Panc1 (cell line): ENCODE data around the gene CAMK4. TPM values are rescaled to one million over a fixed set of nuclear protein-coding genes. Genes with fewer than 3 reads are reported as not detected.

ENCODE experiments used
- ATAC-seq: fragments of 200-7000 bp; cut with Tn5 transposase; 2 replicates; pipeline ENCODE4 v1.9.1; 2020; ENCODE audit warnings: mild to moderate bottlenecking, moderate library complexity
- BruUV-seq: library from RNA; stranded (reverse); fragments of 400-500 nt; replicated peaks from 2 replicates; lab custom pipeline; 2021; lab: Mats Ljungman, UMichigan
- CTCF ChIA-PET: fragments of 300-600 bp; sonication (Branson Sonifier 250); formaldehyde crosslinking; loops from one replicate; lab custom pipeline; 2022; ENCODE audit warnings: antibody characterized with exemption; lab: Charles Lee
- POLR2A ChIA-PET: fragments of 300-600 bp; sonication (Branson Sonifier 250); formaldehyde crosslinking; loops from one replicate; lab custom pipeline; 2022; ENCODE audit warnings: antibody characterized with exemption; lab: Charles Lee
- DNase-seq: peaks from one replicate; pipeline ENCODE4 v3.0.0-alpha.2; 2010; ENCODE audit warnings: low read depth, low spot score
- H3K27ac ChIP-seq: 2 replicates; pipeline ENCODE4 v1.5.1; 2011; ENCODE audit warnings: mild to moderate bottlenecking, low read length, inconsistent platforms
- H3K27me3 ChIP-seq: fragments of 200-500 bp; sonication (Bioruptor generic); 2 replicates; pipeline ENCODE4 v1.6.0; 2014; ENCODE audit warnings: low read length, inconsistent platforms; ENCODE audit not compliant: control insufficient read depth, insufficient read depth
- H3K36me3 ChIP-seq: fragments of 200-500 bp; sonication (Bioruptor generic); 2 replicates; pipeline ENCODE4 v1.5.1; 2014; ENCODE audit warnings: inconsistent platforms, mild to moderate bottlenecking, low read length, moderate library complexity; ENCODE audit not compliant: control insufficient read depth, insufficient read depth
- H3K4me1 ChIP-seq: 2 replicates; pipeline ENCODE4 v1.5.1; 2011; ENCODE audit warnings: inconsistent platforms, mild to moderate bottlenecking, low read length, moderate library complexity; ENCODE audit not compliant: control insufficient read depth, insufficient read depth
- H3K4me3 ChIP-seq, 2 experiments: 2 replicates each; pipeline ENCODE4 v1.5.1; 2011 to 2012; ENCODE audit warnings: low read depth in 2 of 2, low read length in 2 of 2, mild to moderate bottlenecking in 2 of 2, inconsistent platforms in 1 of 2, moderate library complexity in 1 of 2
- H3K9me3 ChIP-seq: fragments of 200-500 bp; sonication (Bioruptor generic); 2 replicates; pipeline ENCODE4 v1.5.1; 2014; ENCODE audit warnings: low read depth, mild to moderate bottlenecking, inconsistent platforms, low read length, moderate library complexity; ENCODE audit not compliant: control insufficient read depth, insufficient read depth
- POLR2AphosphoS5 ChIP-seq: IDR thresholded peaks from 2 replicates; pipeline ENCODE4 v1.6.1; 2012; ENCODE audit warnings: mild to moderate bottlenecking, low read depth, low read length, moderate library complexity
- SIN3A ChIP-seq: IDR thresholded peaks from 2 replicates; pipeline ENCODE4 v1.6.1; 2012; ENCODE audit warnings: low read depth, mild to moderate bottlenecking, low read length, moderate library complexity, borderline replicate concordance; ENCODE audit not compliant: insufficient read depth
- TCF7L2 ChIP-seq: IDR thresholded peaks from 2 replicates; pipeline ENCODE4 v1.6.1; 2011; ENCODE audit warnings: mild to moderate bottlenecking, low read depth, low read length, inconsistent platforms
- in situ Hi-C: cut with HindIII; loops from 2 replicates; pipeline ENCODE4 v1.10.0; 2016; ENCODE audit warnings: low sequenced_read_pairs, low pct_unique_long_range_greater_than_20kb
- intact Hi-C: fragments of 100-400 bp; cut with micrococcal nuclease; formaldehyde crosslinking; loops from one replicate; pipeline ENCODE4 v1.10.0; 2022; ENCODE audit not compliant: unreplicated experiment
- total RNA-seq: library from RNA; stranded (reverse); gene quantifications from one replicate; pipeline ENCODE4 v1.2.1, GENCODE V29; 2021; ENCODE audit not compliant: unreplicated experiment
- TF ChIP-seq, protein P1 (sequence below), 2 experiments: IDR thresholded peaks; 2 replicates each; pipeline ENCODE4 v1.6.1; 2011 to 2012; ENCODE audit warnings: low read depth in 2 of 2, control low read depth in 1 of 2, low read length in 1 of 2, mild to moderate bottlenecking in 1 of 2, moderate library complexity in 1 of 2; ENCODE audit not compliant: insufficient read depth in 1 of 2
- TF ChIP-seq, protein P2 (sequence below): fragments of 450-650 bp; IDR thresholded peaks from 2 replicates; pipeline ENCODE4 v1.5.1; 2017; ENCODE audit warnings: mild to moderate bottlenecking

CAMK4 gene
- total RNA-seq, 1 experiment from 2014 or later: 0.39 TPM

DNA sequence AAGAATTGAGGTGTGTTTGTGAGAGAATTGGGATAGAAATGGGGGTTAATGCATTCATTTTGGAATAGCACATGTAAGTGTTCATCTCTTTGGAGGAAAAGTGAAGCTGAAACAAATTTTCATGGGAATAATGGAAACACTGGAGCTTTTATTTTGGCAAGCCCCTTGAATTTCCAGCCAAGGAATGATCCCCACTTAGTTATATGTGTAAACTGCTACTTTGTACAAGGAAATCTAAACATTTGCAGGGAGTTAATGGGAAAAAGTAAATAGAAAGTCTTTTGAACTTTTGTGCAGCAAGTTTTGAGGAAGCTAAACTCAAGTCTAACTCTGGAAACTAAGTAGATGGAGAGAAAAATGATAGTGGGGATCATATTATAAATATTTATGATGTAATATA, 44.1 kb downstream of the CAMK4 start:
- H3K27me3 ChIP-seq: no peaks in the 10 kb centered on the region
- DNase-seq: no peak
- H3K9me3 ChIP-seq: no peaks in the 10 kb centered on the region
- H3K4me3 ChIP-seq: no peak overlapping the region
- no peaks in the 10 kb centered on the region for H3K4me1 ChIP-seq
- H3K27ac ChIP-seq: no peak overlapping the region
- in situ Hi-C loops: no loop called here
- H3K36me3 ChIP-seq: no peaks in the 10 kb centered on the region
- CTCF ChIA-PET: no interaction called here
- ATAC-seq: no peak
- intact Hi-C loops: no loop called here
- TF ChIP-seq, protein P1, sequence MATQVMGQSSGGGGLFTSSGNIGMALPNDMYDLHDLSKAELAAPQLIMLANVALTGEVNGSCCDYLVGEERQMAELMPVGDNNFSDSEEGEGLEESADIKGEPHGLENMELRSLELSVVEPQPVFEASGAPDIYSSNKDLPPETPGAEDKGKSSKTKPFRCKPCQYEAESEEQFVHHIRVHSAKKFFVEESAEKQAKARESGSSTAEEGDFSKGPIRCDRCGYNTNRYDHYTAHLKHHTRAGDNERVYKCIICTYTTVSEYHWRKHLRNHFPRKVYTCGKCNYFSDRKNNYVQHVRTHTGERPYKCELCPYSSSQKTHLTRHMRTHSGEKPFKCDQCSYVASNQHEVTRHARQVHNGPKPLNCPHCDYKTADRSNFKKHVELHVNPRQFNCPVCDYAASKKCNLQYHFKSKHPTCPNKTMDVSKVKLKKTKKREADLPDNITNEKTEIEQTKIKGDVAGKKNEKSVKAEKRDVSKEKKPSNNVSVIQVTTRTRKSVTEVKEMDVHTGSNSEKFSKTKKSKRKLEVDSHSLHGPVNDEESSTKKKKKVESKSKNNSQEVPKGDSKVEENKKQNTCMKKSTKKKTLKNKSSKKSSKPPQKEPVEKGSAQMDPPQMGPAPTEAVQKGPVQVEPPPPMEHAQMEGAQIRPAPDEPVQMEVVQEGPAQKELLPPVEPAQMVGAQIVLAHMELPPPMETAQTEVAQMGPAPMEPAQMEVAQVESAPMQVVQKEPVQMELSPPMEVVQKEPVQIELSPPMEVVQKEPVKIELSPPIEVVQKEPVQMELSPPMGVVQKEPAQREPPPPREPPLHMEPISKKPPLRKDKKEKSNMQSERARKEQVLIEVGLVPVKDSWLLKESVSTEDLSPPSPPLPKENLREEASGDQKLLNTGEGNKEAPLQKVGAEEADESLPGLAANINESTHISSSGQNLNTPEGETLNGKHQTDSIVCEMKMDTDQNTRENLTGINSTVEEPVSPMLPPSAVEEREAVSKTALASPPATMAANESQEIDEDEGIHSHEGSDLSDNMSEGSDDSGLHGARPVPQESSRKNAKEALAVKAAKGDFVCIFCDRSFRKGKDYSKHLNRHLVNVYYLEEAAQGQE (IDR thresholded peaks at IDR 0.05; ENCODE audit: insufficient read depth in 1 of 2, low read depth in 2 of 2, low read length in 1 of 2): no peak
- no peak for TF ChIP-seq TCF7L2
- TF ChIP-seq, protein P2, sequence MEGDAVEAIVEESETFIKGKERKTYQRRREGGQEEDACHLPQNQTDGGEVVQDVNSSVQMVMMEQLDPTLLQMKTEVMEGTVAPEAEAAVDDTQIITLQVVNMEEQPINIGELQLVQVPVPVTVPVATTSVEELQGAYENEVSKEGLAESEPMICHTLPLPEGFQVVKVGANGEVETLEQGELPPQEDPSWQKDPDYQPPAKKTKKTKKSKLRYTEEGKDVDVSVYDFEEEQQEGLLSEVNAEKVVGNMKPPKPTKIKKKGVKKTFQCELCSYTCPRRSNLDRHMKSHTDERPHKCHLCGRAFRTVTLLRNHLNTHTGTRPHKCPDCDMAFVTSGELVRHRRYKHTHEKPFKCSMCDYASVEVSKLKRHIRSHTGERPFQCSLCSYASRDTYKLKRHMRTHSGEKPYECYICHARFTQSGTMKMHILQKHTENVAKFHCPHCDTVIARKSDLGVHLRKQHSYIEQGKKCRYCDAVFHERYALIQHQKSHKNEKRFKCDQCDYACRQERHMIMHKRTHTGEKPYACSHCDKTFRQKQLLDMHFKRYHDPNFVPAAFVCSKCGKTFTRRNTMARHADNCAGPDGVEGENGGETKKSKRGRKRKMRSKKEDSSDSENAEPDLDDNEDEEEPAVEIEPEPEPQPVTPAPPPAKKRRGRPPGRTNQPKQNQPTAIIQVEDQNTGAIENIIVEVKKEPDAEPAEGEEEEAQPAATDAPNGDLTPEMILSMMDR: no peak
- TF ChIP-seq SIN3A: no peak
- TF ChIP-seq POLR2AphosphoS5: no peak
- BruUV-seq: no TSS peak
- POLR2A ChIA-PET: no interaction called here

DNA sequence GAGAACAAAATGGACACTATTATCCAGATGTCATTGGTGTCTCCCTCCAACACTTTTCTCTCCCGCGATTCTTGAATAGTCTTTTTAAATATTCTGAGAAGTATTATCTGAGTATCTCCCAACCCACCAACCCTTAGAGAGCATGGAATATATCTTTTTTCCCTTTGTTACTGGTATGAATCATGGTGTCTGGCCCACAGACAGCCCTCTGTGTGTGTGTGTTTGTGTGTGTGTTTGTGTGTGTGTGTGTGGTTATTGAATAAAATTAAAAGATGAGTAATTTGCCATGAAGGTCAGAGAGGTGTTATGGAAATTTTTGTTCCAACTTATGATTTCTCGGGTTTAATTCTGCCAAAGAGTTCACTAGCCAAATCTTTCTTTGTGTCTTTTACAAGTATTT, 47.7 kb downstream of the CAMK4 start:
- ATAC-seq: no peak
- no TSS peak for BruUV-seq
- CTCF ChIA-PET: no interaction called here

More for the DNA sequence above, 47.7 kb downstream of the CAMK4 start:
- POLR2A ChIA-PET: no interaction called here
- no peaks in the 10 kb centered on the region for H3K36me3 ChIP-seq
- H3K27me3 ChIP-seq: no peaks in the 10 kb centered on the region
- intact Hi-C loops (loop anchor here (10.0 kb wide), 1 partner anchor 517 kb away; no protein-coding TSS in a partner anchor), in situ Hi-C loops (no loop called here)
- H3K27ac ChIP-seq: no peak overlapping the region
- H3K9me3 ChIP-seq: no peaks in the 10 kb centered on the region
- H3K4me1 ChIP-seq: no peaks in the 10 kb centered on the region
- no peak for DNase-seq
- TF ChIP-seq POLR2AphosphoS5 (no peak), SIN3A (no peak), TCF7L2 (no peak)
- TF ChIP-seq, protein P1 (IDR thresholded peaks at IDR 0.05; ENCODE audit: insufficient read depth in 1 of 2, low read depth in 2 of 2, low read length in 1 of 2): no peak
- TF ChIP-seq, protein P2: no peak
- no peak overlapping the region for H3K4me3 ChIP-seq
